ENCODE measurements around the gene NME7.

NME7 gene

GRCh38 chr1:169106921-169107602, 260.5 kb downstream of the NME7 start:
- no peak for DNase-seq (ENCODE audit: low read depth in 3 of 3)

GRCh38 chr1:169106095-169106920, 261.3 kb downstream of the NME7 start, which contains the start of gene ATP1B1:
Gene ATP1B1, plus strand, starts transcription at chr1:169106690. Its CDS starts 140 bp downstream, at chr1:169106830.
- DNase-seq (ENCODE audit: low read depth in 3 of 3) = peak; percentile 60 to 80 (median 61)

GRCh38 chr1:169105434-169106094, 262.0 kb downstream of the NME7 start:
- DNase-seq (ENCODE audit: low read depth in 3 of 3) = no peak

- DNase-seq (ENCODE audit: low read depth in 3 of 3) = no peak
Observed at GRCh38 chr1:169105087-169105433, 262.5 kb downstream of the NME7 start.

- DNase-seq (ENCODE audit: low read depth in 3 of 3) = no peak
Observed at GRCh38 chr1:169103480-169103893, 264.1 kb downstream of the NME7 start.

- DNase-seq (ENCODE audit: low read depth in 3 of 3) = no peak
Observed at GRCh38 chr1:169103002-169103401, 264.6 kb downstream of the NME7 start.

- no peak for DNase-seq (ENCODE audit: low read depth in 3 of 3)
Observed at GRCh38 chr1:169102567-169102966, 265.0 kb downstream of the NME7 start.

GRCh38 chr1:169100651-169101088, 266.9 kb downstream of the NME7 start:
- DNase-seq (ENCODE audit: low read depth in 3 of 3) = no peak

- no peak for DNase-seq (ENCODE audit: low read depth in 3 of 3)
Observed at GRCh38 chr1:169100208-169100607, 267.4 kb downstream of the NME7 start.

GRCh38 chr1:169099561-169099960, 268.0 kb downstream of the NME7 start:
- DNase-seq (ENCODE audit: low read depth in 3 of 3) = no peak

- no peak for DNase-seq (ENCODE audit: low read depth in 3 of 3)
Observed at GRCh38 chr1:169098380-169098779, 269.2 kb downstream of the NME7 start.

- DNase-seq (ENCODE audit: low read depth in 3 of 3) = no peak
Observed at GRCh38 chr1:169094897-169095569, 272.6 kb downstream of the NME7 start.

- no peak for DNase-seq (ENCODE audit: low read depth in 3 of 3)
Observed at GRCh38 chr1:169092399-169092798, 275.2 kb downstream of the NME7 start.

GRCh38 chr1:169091480-169091941, 276.1 kb downstream of the NME7 start:
- DNase-seq (ENCODE audit: low read depth in 3 of 3) = no peak

- DNase-seq (ENCODE audit: low read depth in 3 of 3) = no peak
Observed at GRCh38 chr1:169090900-169091311, 276.7 kb downstream of the NME7 start.

GRCh38 chr1:169090308-169090899, 277.2 kb downstream of the NME7 start:
- DNase-seq (ENCODE audit: low read depth in 3 of 3) = no peak

- no peak for DNase-seq (ENCODE audit: low read depth in 3 of 3)
Observed at GRCh38 chr1:169089776-169090175, 277.8 kb downstream of the NME7 start.

GRCh38 chr1:169087876-169088275, 279.7 kb downstream of the NME7 start:
- no peak for DNase-seq (ENCODE audit: low read depth in 3 of 3)

GRCh38 chr1:169086603-169087455, 280.8 kb downstream of the NME7 start:
- DNase-seq (ENCODE audit: low read depth in 3 of 3) = no peak

- DNase-seq (ENCODE audit: low read depth in 3 of 3) = no peak
Observed at GRCh38 chr1:169085911-169086310, 281.7 kb downstream of the NME7 start.

Data from stimulated activated CD4-positive, alpha-beta T cell treated with anti-CD3 and anti-CD28 coated beads, TNF-alpha, amount 100 ng/mL, for 48 hours (primary cell).